DMS153 treated with DMSO at 0.1 percent for 48 hours (cell line): ENCODE data around the gene SMARCD1.
"Not testable (repeated sequence)": the region's sequence is repeated elsewhere in the genome, so short reads cannot be mapped to it uniquely, and the experiment has no call there.

Experiments used
- DNase-seq: peaks from one replicate; lab custom pipeline; 2025; ENCODE audit not compliant: unreplicated experiment; lab: John Stamatoyannopoulos, UW

SMARCD1 gene

DNA sequence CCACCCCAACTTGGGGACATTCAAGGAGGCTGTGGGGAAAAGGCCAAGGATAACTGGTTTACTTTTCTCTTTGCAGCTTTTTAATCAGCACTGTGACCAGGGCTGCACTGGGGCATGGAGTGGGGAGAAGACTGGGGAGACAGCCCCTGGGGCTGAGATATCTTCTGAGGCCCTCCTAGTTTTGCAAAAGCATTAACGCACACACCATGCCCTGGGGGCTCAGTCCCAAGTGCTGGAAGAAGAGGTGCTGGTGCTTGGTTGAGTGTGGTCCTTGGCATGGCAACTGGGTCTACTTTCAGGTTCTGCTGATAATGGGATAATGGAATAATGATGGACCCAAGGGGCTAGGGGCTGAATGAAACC lies 9.4 kb upstream of the SMARCD1 start:
- no peak for DNase-seq

DNA sequence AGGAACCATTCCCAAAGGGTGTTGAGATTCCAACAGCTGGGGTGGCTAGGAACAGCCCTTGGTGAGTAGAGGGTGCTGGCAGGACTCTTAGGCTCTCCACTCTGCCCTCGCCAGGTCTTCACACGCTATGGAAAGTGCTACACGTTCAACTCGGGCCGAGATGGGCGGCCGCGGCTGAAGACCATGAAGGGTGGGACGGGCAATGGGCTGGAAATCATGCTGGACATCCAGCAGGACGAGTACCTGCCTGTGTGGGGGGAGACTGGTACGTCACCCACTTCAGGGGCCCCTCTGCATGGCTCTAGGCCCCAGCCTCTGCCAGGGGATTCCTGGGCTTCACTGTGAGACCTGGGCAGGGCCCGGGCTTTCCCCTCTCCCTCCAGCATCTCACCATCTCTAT lies 8.0 kb upstream of the SMARCD1 start:
- no peak for DNase-seq

- DNase-seq, result no peak
Observed at GRCh38 chr12:50078281-50078680, 6.9 kb upstream of the SMARCD1 start.

- no peak for DNase-seq
Observed at GRCh38 chr12:50079771-50080170, 5.4 kb upstream of the SMARCD1 start.

GRCh38 chr12:50081096-50081808 lies 3.9 kb upstream of the SMARCD1 start:
- DNase-seq, result no peak

DNA sequence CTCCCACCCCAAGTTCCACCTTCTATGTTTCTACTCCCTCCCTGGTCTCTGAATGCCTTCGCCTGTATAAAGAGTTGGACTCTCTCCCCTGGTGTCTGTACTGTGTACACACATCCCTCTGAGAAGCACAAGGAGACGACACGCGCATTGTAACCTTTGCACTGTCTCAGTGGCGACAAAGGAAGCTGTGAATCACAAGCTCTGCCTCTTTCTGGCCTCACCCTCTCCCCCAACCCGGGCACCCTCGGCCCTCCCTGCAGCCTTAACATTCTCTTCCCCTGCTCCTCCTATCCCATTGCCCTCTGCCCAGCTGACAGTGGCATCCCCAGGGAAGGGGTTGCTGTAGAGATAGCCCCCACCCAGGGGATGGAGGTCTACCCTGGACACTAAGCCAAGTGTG lies 2.5 kb upstream of the SMARCD1 start:
- DNase-seq, result no peak

DNA sequence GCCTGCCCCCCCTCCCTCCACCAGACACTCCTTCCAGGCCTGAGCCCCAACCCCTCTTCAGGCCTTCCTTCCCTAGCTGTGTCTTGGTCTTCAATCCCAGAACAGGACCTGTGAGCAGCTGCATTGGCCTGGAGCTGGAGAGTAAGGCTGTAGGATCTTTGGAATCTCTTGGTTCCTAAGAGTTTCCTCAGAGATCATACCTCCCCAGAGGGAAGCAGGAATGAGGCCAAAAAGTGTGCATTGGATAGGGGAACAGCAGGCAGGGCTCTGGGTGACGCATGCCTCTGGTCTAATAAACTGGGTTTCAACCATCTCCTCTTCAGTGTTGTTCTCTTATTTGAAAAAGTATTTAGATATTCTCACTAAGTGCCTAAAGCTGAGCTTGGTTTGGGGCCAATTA lies 1.8 kb upstream of the SMARCD1 start:
- DNase-seq, result no peak

DNA sequence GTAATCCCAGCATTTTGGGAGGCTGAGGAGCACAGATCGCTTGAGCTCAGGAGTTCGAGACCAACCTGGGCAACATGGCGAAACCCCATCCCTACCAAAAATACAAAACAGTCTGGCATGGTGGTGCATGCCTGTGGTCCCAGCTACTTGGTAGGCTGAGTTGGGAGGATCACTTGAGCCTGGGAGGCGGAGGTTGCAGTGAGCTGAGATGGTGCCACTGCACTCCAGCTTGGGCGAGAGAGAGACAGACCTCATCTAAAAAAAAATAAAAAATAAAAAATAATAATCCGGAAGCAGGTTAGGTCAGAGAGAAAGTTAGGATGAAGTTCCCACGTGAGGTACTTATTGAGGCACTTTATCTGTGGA lies 750 bp upstream of the SMARCD1 start:
- DNase-seq, result not testable (repeated sequence)

DNA sequence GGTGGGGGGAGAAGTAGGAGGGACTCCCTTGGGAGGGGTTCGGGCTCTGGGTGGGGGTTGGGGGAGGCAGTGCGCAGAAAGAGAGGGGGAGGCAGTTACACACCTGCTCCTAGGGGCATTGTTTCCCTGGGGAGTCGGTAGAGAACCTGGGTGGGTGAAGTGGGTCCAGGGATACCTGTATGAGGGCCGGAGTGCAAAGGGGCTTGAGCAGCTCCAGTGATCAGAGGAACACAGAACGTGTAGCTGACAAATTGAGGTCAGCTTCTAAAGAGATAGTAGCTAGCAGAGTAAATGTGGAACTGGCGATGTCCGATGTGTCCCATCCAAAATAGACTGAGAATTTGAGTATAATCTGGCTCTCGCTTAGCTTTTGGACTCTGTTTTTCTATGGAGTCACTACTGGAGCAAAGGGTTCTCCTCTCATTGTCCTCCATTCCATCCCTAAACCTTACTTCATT lies 502 bp downstream of the SMARCD1 start:
- DNase-seq, result no peak

DNA sequence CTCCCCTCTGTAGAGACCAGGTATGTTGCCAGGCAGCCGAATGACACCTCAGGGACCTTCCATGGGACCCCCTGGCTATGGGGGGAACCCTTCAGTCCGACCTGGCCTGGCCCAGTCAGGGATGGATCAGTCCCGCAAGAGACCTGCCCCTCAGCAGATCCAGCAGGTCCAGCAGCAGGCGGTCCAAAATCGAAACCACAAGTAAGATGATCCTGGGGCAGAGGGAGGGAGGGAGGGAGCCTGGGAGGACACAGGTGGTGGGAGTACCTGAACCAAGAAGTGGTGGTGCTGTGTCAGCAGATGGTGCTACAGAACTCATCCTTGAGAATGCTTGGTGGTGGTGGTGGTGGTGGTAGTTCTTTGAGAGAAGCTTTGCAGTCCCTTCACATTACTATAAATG lies 1.0 kb downstream of the SMARCD1 start:
- DNase-seq, result no peak

DNA sequence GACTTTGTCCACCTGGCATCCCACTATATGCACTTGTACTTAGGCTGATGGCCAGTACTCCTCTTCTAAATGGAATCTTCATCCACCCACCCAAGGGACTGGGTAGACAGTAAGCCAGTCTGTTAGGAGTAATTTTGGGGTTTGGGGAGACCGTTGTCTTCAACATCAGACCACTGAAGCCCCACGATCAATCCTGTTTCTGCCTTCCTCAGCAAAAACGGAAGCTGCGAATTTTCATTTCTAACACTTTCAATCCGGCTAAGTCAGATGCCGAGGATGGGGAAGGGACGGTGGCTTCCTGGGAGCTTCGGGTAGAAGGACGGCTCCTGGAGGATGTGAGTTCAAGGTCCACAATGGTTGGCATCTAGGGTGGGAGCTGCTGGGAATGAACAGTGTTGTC lies 2.0 kb downstream of the SMARCD1 start:
- no peak for DNase-seq

DNA sequence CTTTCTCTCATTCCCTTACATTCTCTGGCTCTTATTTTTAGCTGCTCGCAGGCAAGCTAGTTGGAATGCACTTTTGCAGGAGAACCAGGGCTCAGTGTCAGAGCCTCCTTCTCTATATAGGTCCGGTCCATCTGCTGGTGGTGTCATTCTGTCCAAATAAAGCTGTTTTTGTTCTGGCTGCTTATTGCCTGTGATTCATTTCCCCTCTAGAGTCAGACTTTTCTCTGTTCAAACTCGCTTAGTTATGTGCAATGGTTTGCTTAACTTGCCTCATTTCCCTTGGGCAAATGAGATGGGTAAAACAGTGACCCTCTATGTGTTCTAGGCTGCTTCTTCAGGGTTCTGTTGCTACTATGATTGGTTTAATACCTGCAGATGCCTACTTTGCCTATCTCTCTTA lies 2.9 kb downstream of the SMARCD1 start:
- DNase-seq, result no peak

- peak; percentile 9 for DNase-seq
Observed at GRCh38 chr12:50088577-50089335, 3.6 kb downstream of the SMARCD1 start.

DNA sequence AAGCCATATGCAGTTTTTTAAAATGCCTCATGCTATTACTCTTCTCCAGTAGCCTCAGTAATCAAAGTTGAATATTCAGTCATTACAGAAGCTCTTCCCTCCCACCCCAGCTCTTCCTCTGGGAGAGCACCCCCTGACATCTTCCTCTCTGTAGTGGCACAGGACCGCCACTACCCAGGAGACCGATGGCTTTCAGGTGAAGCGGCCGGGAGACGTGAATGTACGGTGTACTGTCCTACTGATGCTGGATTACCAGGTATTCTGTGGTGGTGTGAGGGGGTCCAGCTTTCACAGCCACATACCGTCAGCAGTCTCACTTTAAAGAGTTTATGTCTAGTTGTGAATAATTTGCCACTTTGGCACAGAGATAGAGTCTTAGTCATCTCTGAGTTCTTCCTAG lies 4.6 kb downstream of the SMARCD1 start:
- DNase-seq, result no peak

DNA sequence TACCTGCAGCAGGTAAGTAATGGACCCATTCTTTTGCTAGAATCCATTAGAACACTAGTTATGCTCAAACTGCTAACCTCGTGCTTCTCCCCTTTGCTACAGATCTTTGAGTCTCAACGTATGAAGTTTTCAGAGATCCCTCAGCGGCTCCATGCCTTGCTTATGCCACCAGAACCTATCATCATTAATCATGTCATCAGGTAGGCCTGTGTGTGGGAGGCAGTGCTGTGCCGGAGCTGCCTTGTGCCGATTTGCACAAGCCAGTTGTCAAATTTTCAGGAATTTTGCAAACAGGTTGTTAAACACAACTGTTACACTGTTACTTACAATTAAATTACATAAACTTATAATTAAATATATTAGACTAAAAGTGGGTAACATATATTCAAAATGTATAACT lies 5.2 kb downstream of the SMARCD1 start:
- DNase-seq, result no peak

GRCh38 chr12:50097952-50098351 lies 12.8 kb downstream of the SMARCD1 start:
- no peak for DNase-seq

DNA sequence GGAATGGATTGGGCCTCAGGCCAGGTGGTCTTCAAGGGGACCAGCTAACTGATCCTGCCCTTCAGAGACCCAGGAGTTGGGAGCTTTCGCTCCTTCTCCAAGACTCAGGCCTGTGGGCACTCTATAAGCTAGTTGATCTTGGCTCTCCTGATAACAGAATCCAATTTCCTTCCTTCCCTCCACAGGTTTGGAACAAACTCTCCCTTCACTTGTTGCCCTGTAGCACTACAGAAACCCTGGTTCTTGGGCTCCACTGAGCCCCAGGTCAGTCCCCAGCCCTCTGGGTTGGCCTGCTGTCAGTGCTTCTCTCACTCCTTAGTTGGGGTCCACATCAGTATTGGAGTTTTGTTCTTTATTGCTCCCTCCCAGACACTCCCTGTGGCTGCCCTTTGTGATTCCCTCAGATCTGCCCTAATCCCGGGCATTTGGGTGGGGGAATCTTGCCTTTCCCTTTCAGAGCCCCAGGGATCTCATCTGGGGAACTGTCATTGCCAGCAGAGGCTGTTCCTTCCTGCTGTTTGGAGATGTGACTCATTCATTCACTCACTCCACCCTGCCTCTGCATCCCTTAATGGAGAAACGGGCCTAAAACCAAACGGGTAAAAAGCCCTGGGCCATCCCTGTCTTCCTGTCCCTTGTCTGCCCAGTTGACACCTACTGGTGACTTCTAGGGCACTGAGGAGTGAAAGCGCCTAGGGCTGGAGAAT lies 14.3 kb downstream of the SMARCD1 start:
- DNase-seq, result no peak

DNA sequence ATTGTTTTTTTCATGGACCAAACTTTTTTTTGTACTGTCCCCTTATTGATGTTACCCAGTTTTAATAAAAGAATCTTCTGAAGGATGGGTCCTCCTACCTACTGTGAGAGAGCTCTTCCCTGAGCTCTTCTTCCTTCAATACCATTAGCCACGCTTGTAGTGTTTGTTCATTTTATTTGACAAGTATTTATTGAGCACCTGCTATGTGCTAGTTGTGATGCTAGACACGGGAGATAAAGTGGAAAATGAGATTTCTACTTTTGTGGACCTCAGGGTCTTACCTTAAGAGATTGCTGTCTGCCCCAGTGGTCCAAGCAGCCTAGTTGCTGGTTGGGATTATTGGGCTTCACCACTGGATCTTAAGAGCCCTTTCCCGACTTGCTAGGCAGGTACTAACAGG lies 15.4 kb downstream of the SMARCD1 start:
- DNase-seq, result no peak

DNA sequence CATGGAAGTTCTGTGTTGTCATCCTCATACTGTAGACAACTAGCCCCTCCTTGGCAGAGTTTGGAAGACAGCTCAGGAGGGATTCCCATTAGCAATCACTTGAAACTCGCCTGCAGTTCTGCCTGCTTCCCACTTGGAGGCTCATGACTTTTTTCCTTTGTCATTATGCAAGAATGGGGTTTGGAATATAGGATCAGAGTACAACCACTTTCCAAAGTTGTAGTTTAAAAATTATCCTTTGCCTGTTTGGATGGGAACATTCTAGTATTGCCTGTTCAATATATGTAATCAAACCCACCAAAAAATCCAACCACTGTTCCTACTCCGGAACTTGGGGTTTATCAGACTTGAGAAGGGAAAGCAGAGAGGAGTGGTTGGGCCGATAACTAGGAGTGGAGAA lies 16.5 kb downstream of the SMARCD1 start:
- DNase-seq, result no peak

DNA sequence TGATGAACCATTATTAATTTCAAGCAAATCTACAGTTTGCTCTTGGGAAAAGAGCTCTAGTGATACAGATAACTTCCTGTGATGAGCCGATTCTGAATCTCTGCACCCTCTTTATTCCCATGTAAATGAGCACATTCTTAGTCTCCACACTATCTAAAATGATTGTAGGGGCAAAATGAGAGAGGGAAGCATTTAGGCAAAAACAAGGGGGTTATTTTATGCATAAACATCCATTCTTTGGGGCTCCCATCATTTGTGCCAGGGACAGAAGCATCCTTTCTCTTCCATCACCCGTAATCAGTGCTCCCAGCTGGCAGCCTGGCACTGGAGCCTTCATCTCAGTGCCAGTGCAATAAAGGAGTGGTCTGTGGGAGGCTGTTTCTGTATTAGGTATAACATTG lies 17.0 kb downstream of the SMARCD1 start:
- DNase-seq, result no peak

- no peak for DNase-seq
Observed at GRCh38 chr12:50102646-50103309, 17.6 kb downstream of the SMARCD1 start.

DNA sequence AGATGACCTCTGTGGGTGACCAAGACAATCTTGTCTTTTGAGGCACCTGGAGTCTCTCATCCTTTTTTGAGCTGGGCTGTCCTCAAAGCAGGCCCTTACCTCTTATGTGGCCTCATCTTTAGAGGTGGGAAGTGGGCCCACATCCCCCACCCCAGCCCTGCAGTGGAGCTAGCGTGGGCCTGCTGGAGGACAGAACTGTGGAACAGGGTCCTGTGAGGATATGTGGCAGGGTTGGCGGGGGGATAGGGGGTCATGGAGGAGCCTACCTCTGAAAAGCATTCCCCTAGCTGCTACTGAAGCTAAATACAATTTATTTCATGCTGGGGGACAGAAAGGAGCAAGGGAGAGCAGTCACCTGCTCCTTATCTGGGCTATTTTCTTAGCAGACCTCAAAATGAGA lies 18.2 kb downstream of the SMARCD1 start:
- DNase-seq, result no peak
